Measurements from ENCODE around the gene PRKD2.

PRKD2 gene

GRCh38 chr19:46693760-46694159, 23.2 kb downstream of the PRKD2 start:
- TF ChIP-seq CTCF (IDR thresholded peaks at IDR 0.05; ENCODE audit: low read length, missing control alignments), result no peak
- H3K4me3 ChIP-seq (replicated peaks; ENCODE audit: low read depth, low read length), result no peak overlapping the region
- DNase-seq (ENCODE audit: low read depth), result no peak

DNA sequence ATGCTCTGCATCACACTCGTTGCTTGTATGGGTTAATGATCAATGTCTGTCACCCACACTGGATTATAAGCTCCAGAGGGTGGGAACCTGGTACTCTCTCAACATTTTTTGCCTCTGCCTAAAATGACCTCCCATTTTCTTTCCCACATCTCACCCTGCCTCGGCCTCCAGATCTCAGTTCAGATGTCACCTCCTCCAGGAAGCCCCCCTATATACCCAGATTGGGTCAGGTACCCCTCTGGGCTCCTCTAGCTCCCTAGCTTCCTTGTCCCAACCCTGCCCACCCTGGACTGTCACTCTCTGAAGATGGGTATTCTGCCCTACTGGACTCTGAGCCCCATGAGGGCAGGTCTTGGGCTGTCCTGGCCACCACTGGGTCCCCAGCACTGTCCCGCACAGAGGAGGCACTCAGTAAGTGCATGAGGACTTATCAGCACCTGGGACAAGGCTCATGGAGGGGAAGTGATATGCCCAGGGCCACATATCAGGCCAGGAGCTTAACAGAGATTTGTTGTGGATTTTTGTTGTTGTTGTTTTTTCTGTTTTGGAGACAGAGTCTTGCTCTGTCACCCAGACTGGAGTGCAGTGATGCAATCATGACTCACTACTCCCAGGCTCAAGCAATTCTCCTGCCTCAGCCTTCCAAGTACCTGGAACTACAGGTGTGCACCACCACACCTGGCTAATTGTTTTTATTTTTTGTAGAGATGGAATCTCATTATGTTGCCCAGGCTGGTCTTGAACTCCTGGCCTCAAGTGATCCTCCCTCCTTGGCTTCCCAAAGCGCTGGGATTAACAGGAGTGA, 23.8 kb downstream of the PRKD2 start:
- peak; percentile 20 for DNase-seq (ENCODE audit: low read depth)
- TF ChIP-seq CTCF (IDR thresholded peaks at IDR 0.05; ENCODE audit: low read length, missing control alignments), result no peak
- H3K4me3 ChIP-seq (replicated peaks; ENCODE audit: low read depth, low read length), result no peak overlapping the region

- no peak overlapping the region for H3K4me3 ChIP-seq (replicated peaks; ENCODE audit: low read depth, low read length)
- DNase-seq (ENCODE audit: low read depth), result no peak
These were observed 25.0 kb downstream of the PRKD2 start for GRCh38 chr19:46691948-46692347.

GRCh38 chr19:46691104-46691503, 25.8 kb downstream of the PRKD2 start:
- DNase-seq (ENCODE audit: low read depth), result no peak
- no peak for TF ChIP-seq CTCF (IDR thresholded peaks at IDR 0.05; ENCODE audit: low read length, missing control alignments)
- no peak overlapping the region for H3K4me3 ChIP-seq (replicated peaks; ENCODE audit: low read depth, low read length)

More at GRCh38 chr19:46691948-46692347, 25.0 kb downstream of the PRKD2 start:
- no peak for TF ChIP-seq CTCF (IDR thresholded peaks at IDR 0.05; ENCODE audit: low read length, missing control alignments)

GRCh38 chr19:46689358-46689757, 27.6 kb downstream of the PRKD2 start:
- no peak for DNase-seq (ENCODE audit: low read depth)
- H3K4me3 ChIP-seq (replicated peaks; ENCODE audit: low read depth, low read length), result no peak overlapping the region
- no peak for TF ChIP-seq CTCF (IDR thresholded peaks at IDR 0.05; ENCODE audit: low read length, missing control alignments)

DNA sequence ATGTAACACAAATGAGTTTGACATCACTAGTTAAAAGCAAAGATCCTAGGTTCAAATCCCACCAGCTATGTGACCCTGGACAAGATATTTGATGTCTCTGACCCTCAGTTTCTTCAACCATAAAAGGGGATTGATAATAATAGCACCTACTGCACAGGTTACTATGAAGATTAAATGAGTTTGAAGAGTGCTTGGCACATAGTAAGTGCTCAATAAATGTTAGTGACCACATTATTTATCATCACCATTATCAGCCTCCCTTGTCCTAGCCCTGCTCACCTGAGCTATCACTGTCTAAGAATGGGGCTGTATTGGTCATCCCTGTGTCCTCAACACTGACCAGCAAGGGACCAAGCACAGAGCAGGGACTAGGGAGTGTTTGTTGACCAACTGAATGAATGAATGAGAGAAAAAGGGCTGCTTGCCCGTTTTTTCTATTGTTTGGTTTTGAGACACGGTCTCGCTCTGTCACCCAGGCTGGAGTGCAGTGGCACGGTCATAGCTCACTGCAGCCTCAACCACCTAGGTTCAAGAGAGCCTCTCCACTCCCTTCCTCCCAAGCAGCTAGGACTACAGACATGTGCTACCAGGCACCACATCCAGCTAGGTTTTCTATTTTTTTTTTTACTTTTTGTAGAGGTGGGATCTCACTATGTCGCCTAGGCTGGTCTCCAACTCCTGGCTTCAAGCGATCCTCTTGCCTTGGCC, 29.3 kb downstream of the PRKD2 start:
- TF ChIP-seq CTCF (IDR thresholded peaks at IDR 0.05; ENCODE audit: low read length, missing control alignments), result no peak
- H3K4me3 ChIP-seq (replicated peaks; ENCODE audit: low read depth, low read length), result no peak overlapping the region
- DNase-seq (ENCODE audit: low read depth), result no peak

Measured in fibroblast of pulmonary artery (primary cell).